T-helper 1 cell (primary cell): ENCODE measurements around the gene SLC25A6.
"Not testable (repeated sequence)": the region's sequence is repeated elsewhere in the genome, so short reads cannot be mapped to it uniquely, and the experiment has no call there.

ENCODE experiments used
- DNase-seq, 5 donors: peaks; one replicate each; pipeline ENCODE4 v3.0.0-alpha.2; 2012 to 2020

Gene SLC25A6

DNA sequence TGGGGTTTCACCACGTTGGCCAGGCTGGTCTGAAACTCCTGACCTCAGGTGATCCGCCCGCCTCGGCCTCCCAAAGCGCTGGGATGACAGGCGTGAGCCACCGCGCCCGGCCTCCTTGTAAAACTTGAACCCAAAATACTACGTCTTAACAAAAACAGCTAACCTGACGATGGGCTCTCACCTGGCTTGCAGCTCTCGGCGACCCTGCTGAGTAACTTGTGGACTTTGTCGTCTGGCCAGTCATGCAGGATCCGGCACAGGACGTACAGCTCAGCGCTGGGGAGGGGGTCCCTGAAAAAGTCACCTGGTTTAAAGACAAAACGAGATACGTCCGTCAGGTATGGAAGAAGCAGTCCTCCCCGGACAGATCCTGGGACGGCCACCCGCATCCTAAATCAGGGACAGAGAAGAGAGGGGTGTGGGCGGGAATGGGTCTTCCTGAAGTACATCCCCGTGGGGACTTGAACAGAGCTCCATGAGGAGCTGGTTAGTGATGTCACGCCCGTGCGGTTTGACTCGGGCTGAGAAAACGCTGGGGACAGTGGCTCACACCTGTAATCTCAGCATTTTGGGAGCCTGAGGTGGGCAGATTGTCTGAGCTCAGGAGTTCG, 20.7 kb upstream of the SLC25A6 start:
- DNase-seq = no peak

DNA sequence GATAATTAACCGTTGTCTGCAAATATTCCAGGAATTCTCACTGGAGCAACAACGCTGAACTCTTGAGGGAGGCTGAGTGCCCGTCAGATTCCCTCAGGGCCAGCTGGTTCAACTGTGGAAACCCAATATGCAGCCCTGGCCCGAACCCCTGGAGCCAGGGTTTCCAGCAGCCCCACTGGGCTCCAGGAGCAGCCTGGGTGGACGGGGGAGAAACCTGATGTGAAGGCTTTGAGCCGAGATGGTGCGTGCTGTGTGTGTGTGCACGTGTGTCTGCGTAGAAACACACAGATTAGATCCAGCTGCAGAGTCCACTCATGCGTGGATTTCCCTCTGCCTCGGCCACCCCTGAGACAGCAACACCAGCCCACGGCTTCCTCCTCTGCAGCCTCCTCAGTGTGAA, 19.4 kb upstream of the SLC25A6 start:
- DNase-seq = no peak

DNA sequence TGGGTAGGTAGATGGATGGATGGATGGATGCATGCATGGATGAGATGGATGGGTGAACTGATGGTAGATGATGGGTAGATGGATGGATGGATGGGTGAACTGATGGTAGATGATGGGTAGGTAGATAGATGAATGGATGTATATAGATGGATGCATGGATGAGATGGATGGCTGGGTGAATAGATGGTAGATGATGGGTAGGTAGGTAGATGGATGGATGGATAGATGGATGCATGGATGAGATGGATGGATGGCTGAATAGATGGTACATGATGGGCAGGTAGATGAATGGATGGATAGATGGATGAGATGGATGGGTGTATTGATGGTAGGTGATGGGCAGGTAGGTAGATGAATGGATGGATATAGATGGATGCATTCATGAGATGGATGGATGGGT, 15.1 kb upstream of the SLC25A6 start:
- no peak for DNase-seq

DNA sequence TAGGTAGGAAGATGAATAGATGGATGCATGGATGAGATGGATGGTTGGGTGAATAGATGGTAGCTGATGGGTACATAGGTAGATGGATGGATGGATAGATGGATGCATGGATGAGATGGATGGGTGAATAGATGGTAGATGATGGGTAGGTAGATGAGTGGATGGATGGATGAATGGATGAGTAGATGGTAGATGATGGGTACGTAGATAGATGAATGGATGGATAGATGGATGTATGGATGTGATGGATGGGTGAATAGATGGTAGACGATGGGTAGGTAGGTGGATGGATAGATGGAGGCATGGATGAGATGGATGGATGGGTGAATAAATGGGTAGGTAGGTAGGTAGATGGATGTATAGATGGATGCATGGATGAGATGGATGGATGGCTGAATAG, 13.9 kb upstream of the SLC25A6 start:
- DNase-seq = not testable (repeated sequence)

DNA sequence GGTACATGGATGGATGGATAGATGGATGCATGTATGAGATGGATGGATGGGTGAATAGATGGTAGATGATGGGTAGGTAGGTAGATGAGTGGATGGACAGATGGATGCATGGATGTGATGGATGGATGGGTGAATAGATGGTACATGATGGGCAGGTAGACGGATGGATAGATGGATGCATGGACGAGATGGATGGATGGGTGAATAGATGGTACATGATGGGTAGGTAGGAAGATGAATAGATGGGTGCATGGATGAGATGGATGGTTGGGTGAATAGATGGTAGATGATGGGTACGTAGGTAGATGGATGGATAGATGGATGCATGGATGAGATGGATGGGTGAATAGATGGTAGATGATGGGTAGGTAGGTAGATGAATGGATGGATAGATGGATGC, 12.0 kb upstream of the SLC25A6 start:
- DNase-seq = not testable (repeated sequence)

DNA sequence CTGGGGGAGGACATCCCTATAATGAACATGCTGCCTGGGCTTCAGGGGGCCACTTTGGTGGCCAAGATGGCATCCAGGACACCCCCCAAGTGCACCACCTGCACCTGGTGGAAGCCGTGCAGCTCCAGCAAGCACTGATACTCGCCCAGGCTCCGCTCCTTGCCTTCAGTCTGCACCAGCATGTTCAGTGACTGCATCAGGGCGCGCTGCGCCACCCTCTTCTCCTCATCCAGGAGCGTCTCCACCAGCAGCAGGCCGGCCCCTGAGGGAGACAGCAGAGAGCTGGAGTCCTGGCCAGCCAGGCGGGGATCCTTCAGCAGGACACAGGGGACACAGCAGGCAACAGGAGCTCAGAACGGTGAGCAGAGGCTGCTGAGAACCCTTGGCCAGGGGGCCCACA, 11.3 kb upstream of the SLC25A6 start:
- no peak for DNase-seq

DNA sequence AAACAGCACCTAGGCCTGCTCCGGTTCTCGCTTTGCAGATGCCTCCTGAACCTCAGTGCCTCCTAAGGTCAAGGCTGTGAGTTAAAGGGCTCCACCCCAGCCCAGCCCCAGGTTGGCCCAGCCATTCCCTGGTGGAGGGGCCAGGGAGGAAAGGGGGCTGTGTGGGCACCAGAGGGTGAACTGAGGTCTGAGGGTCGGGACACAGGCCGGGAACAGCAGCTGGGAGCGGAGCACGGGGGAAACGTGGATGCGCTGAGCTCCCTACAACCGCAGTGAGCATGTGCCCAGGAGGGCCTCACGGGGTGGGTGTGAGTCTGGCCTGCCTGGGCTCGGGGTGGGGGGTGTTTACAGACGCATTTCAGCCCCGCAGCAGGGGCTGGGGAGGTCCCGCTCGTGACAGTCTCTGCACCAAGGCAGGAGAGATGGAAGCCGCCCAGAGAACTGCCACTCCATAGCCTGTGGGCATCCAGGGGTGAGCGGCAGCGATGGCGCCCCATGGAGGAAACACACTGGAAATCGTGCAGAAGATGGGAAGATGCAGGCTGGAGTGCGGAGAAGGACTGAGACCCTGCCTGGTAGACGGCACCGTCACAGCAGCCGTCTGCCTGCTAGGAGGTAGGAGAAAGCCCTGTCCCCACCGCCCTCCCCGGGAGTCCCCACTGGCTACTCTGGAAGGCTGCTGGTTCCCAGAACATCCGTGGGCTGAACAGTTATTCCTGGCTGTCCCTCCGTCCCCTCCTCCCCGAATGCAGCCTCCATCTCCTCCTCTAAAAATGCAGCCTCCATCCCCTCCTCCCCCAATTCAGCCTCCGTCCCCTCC, 9.9 kb upstream of the SLC25A6 start:
- no peak for DNase-seq

DNA sequence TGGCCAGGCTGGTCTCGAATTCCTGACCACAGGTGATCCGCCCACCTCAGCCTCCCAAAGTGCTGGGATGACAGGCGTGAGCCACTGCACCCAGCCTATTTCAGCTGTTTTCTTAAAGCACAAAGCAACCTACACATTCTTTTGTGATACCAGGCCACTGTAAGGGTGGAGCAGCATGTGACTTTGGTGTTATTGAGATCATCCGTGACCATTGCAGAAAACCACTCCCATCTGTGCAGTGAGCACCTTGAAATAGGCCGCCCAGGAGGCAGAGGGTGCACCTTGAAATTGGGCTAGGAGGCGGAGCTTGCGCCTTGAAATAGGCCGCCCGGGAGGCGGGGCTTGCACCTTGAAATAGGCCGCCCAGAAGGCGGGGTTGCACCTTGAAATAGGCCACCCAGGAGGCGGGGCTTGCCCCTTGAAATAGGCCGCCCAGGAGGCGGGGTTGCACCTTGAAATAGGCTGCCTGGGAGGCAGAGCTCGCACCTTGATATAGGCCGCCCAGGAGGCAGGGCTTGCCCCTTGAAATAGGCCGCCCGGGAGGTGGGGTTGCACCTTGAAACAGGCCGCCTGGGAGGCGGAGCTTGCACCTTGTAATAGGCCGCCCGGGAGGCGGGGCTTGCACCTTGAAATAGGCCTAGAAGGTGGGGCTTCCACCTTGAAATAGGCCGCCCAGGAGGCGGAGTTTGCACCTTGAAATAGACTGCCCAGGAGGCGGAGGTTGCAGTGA, 9.0 kb upstream of the SLC25A6 start:
- DNase-seq = no peak

DNA sequence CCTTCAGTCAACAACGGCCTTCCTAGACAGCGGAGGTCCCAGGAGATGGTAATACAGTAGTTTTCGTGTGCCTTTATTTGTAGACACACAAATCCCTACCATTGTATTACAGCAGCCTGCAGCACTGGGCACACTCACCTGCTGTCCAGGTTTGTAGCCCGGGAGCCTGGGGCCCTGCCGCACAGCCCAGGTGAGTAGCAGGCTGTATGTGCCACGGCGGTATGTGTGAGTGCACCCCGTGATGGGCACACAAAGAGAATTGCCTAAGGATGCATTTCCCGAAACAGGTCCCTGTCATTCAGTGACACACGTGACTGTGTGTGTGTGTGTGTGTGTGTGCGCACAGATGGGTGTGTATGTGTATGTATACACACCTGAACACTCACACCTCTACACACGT, 8.1 kb upstream of the SLC25A6 start:
- no peak for DNase-seq

DNA sequence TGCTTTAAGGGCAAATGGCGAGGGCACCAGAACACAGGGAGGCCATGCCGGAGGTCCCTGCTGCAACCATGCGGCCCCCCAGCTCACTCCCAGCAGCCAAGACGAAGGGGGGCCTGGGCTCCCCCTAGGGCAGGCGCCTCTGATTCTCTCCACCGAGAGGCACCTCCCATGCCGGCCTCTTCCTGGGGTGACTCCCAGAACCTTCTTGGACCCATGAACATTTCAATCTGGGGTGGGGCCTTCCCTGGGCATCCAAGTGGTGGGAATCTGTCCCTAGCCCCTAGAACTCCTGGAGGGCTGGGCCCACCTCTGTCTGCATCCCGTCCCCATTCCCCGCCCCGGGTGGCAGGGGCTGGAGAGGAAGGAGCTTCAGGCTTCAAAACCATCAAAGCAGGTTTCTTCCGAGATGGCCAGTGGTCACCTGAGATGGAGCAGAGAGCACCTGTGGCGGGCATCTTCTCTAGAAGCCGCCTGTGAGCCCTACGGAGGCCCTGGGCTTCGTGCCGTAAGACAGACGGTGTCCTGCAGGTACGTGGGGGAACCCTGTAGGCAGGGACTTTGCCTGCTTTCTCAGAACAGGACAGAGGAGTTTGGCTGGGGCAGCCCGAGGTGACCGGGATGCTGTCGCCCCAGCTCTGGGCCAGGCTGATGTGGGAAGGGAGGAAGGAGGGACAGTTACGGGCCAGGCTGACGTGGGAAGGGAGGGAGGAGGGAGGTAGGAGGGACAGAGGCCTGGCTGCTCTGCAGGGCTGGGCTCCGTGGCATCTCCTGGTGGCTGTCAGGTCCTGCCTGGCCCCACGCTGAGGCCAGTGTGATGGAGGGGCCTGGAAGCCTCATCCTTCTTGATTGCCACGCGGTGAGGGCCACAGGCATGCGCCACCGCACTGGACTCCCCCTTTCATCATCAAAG, 6.8 kb upstream of the SLC25A6 start:
- DNase-seq = no peak

DNA sequence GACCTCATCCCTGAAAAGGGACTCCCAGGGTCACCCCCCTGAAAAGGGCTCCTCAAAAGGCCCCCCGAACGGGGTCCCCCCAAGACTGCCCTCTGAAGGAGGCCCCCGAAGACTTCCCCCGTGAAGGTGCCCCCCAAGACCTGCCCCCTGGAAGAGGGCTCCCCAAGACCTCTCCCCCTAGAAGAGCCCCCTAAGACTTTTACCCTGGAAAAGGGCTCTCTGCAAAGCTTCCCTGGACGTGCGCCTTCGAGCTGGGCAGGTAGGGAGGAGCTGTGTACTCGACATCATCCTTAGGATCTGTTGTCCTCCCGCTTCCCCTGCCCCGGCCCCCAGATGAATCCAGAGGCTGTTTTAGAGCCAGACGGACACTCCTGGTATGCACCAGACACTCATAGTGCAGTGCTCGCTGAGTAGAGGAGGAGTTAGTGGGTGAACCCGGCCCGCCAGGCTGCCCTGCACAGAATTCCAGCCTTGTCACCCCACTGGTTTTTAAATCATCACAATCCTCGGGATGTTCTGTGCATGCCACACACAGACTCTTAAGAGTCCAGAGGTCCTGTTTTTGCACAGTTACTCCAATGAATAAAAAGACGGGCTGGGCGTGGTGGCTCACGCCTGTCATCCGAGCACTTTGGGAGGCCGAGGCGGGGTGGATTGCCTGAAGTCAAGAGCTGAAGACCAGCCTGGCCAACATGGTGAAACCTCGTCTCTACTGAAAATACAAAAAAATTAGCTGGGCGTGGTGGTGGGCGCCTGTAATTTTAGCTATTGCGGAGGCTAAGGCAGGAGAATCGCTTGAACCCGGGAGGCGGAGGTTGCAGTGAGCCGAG, 5.7 kb upstream of the SLC25A6 start:
- DNase-seq = no peak

DNA sequence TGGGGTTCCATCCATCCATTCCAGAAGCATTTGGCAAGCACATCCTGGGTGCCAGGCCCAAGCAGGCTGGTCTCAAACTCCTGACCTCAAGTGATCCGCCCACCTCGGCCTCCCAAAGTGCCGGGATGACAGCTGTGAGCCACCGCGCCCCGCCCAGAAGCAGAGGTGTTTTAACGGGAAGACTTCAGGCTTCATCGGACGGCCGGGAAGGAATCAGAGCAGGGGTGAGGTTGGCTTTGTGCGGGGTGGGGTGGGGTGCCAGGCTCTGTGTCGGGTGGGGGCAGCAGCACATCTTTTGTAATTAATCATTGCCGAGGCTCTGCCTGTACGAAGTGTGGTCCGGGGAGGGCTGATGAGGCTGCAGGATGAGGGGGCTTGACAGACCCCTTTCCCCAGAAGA, 5.1 kb upstream of the SLC25A6 start:
- no peak for DNase-seq

DNA sequence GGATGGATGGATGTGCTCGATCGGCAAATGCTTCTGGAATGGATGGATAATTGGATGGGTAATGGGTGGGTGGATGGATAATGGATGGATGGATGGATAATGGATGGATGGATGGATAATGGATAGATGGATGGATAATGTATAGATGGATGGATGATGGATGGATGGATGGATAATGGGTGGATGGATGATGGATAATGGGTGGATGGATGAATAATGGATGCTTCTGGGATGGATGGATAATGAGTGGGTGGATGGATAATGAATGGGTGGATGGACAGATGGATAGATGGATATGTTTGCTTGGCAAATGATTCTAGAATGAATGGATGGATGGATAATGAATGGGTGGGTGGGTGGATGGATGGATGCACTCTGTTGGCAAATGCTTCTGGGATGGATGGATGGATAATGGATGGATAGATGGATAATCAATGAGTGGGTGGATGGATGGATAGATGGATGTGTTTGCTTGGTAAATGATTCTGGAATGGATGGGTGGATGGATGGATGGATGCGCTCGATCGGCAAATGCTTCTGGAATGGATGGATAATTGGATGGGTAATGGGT, 3.8 kb upstream of the SLC25A6 start:
- DNase-seq = no peak

DNA sequence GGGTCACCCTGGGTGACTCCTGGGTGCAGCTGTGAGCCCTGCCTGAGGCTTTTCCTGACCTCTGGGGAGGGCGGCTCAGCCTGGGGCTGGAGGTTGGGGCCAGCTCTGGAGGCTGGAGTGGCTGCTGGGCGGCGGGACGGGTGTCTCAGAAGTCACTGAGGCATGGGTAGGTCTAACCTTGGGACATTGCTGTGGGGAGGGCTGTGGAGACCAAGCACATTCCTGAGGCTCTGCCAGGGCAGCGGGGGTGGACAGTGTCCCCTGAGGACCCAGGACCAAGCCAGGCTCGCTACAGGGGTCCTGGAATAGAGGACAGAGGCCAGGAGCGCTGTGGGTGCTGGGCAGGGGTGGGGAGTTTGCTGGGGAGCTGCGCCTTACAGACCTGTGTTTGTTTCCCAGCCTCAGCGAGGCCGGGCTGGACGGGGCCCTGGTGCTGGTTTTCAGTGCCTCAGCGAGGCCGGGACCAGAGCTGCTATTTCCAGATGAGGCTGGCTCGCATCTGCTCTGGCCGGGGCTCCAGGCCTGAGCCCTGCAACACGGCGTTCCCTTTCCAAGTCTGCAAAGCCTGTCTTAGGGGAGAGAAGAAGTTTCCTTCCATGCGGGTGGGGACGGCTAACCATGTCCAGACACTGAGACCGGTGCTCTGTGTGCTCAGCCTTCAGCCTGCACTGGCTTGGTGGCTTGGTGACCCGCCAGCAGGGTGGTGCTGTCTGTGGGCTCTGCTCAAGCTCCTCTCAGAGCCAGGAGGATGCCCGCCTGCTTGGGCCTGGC, 3.0 kb upstream of the SLC25A6 start:
- DNase-seq = no peak

DNA sequence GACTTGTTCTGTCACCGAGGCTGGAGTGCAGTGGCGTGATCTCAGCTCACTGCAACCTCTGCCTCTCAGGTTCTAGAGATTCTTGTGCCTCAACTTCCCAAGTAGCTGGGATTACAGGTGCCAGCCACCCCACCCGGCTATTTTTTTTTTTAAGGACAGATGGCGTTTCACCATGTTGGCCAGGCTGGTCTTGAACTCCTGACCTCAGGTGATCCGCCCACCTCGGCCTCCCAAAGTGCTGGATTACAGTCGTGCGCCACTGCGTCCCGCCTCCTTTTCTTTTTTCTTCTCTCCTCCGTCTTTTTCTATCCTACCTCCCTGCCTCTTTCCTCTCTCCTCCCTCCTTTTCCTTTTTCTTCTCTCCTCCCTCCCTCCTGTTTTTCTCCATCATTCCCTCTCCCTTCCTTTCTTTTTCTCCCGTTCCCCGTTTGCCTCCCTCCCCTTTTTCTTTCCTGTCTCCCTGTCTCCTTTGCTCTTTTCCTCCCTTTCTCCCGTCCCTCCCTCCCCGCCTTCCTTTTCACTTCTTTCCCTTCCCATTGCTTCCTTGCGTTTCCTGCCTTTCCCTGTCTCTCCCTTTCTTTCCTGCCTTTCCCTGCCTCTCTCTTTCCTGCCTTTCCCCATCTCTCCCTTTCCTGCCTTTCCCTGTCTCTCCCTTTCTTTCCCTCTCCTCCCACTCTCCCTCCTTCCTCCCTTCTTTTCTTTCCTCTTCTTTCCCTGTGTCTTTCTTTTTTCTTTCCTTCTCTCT, 2.1 kb upstream of the SLC25A6 start:
- no peak for DNase-seq

DNA sequence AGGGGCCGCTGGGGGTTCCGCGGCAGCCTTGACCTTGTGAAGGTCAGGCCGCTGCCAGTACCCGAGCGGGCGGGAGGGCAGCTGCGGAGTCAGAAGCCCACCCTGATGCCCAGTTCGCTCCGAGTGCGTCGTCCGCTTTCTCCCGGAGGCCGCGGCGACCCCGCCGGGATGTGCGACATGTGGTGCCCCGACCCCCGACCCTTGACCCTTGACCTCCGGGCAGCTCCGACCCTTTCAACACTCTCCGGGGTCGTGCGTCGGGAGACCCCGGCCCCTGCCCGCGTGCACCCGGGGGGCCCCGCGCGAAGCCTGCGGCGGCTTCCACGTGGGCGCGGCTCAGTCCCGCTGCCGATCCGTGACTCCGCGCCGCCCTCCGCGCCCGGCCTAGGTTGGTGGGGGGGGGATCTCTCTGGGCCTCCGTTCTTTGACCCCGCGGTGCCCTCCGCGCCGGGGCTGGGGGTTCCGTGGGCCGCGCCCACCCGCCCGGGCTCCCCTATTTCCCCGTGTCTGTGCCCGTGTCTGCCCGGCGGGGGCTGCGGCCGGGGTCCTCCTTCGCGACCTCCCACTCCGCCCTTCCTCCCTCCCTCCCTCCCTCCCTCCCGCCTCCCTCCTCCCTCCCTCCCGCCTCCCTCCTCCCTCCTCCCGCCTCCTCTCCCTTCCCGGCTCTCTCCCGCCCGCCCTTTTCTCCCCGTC, 609 bp upstream of the SLC25A6 start:
- peak in 1 of 5 donors; percentile 16 for DNase-seq

DNA sequence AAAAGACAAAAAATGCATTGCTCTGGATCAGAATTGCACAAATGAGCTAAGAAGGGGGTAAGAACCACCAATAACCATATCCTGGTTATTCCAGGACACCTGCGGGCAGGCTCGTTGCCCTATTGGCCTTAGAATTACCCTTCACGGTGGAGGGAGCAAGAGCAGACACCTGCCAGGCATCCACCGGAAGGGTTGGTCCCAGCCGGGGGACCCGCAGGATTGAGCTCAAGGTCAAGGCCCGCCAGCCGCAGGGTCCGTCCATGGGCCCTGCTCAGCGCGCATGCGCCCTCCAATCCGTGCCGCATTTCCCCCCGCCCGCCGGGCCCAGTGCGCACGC, 575 bp downstream of the SLC25A6 start:
- DNase-seq = peak in 1 of 5 donors; percentile 92

DNA sequence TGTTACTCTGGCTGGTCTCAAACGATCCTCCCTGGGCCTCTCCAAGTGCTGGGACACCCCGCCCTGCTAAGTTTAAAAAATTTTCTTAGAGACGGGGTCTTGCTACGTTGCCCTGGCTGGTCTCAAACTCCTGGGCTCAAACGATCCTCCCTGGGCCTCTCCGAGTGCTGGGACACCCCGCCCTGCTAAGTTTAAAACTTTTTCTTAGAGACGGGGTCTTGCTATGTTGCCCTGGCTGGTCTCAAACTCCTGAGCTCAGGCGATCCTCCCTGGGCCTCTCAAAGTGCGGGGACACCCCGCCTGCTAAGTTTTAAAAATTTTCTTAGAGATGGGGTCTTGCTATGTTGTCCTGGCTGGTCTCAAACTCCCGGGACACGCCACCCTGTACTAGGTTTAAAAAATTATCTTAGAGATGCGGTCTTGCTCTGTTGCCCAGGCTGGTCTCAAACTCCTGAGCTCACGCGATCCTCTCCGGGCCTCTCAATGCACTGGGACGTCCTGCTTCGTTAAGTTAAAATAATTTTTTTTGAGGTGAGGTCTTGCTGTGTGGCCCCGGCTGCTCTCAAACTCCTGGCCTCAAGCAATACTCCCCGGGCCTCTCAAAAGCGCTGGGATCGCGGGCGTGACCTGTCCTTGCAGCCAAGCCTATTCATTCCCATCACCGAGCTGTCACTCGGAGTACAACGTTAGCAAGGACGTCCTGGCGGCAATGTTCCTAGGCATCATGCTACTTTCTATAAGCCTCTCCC, 1.1 kb downstream of the SLC25A6 start:
- no peak for DNase-seq

DNA sequence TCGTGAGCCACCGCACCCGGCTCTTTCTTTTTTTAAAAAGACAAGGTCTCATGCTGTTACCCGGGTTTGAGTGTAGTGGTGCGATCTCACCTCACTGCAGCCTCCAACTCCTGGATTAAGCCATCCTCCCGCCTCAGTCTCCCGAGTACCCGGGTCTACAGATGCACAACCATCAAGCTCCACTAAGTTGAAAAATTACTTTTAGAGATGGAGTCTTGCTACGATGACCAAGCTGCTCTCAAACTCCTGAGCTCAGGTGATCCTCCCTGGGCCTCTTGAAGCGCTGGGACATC, 2.0 kb downstream of the SLC25A6 start:
- DNase-seq = no peak
